Measurements from ENCODE around the gene C10orf120.

DNA sequence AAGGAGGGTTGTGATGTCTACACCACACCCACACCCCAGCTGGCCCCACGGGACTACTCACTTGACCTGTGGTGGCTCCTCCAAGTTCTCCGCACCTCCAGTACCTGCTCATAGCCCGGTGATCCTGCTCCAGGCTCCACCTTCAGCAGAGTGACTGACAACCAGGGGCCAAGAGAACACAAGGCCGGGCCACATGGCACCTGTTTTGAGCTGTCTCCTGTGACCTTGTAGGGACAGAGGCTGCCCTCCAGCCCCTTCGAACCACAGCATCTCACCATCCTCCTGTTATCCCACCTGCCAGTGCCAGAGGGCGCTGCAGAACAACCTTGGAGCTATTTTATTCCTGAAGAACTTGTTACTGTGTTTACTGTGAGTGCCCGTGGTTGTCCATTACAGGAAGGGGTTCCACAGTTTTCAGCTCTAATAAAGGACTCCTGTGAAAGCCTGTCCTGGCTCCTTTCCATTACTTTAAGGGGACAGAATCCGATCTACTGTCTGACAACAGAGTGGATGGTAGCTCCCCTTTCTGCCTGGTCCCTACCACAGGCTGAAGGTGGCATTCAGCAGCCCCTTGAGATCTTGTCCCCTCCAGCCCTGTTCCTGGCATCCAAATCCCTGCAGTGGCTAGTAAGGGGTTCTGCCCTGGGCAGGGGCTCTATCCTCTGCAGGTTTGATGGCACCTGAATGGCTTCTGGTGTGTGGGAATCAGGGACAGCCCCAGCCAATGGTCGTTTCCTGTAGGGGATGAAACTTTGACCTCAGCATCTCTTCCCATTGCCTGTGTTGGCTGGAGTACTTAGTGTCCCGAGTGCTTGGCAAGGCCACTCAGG lies 50.8 kb downstream of the C10orf120 start:
- TF ChIP-seq CTCF (IDR thresholded peaks at IDR 0.05 in 8 of 11, conservative IDR thresholded peaks at IDR 0.05 in 3 of 11) (peak; percentile 16 to 68 (median 53)), POLR2A (IDR thresholded peaks at IDR 0.05) (no peak), POLR2AphosphoS5 (IDR thresholded peaks at IDR 0.05) (no peak)
